Activated CD8-positive, alpha-beta T cell treated with anti-CD3 and anti-CD28 coated beads for 36 hours (primary cell): ENCODE measurements around the gene CADPS. TPM values are rescaled to one million over a fixed set of nuclear protein-coding genes. Genes with fewer than 3 reads are reported as not detected.

Source experiments
- ATAC-seq: fragments of 200-7000 bp; cut with Tn5 transposase; one replicate; pipeline ENCODE4 v1.10.0; 2021; ENCODE audit warnings: mild to moderate bottlenecking, moderate library complexity
- CTCF ChIA-PET: fragments of 350-600 bp; sonication (Branson Sonifier 250); formaldehyde crosslinking; loops from one replicate; lab custom pipeline; 2021; ENCODE audit warnings: antibody characterized with exemption; lab: Charles Lee
- POLR2A ChIA-PET: fragments of 350-600 bp; sonication (Branson Sonifier 250); formaldehyde crosslinking; loops from one replicate; lab custom pipeline; 2021; ENCODE audit warnings: antibody characterized with exemption; lab: Charles Lee
- DNase-seq: peaks from one replicate; pipeline ENCODE4 v3.0.0-alpha.2; 2020
- H3K27ac Mint-ChIP-seq: one replicate; pipeline ENCODE4 v1.8.0; 2021; ENCODE audit warnings: mild to moderate bottlenecking, mixed read lengths
- H3K27me3 Mint-ChIP-seq: one replicate; pipeline ENCODE4 v1.8.0; 2021; ENCODE audit warnings: mixed read lengths
- H3K36me3 Mint-ChIP-seq: one replicate; pipeline ENCODE4 v1.8.0; 2021; ENCODE audit warnings: low read depth, mixed read lengths
- H3K4me1 Mint-ChIP-seq: one replicate; pipeline ENCODE4 v1.8.0; 2021; ENCODE audit warnings: low read depth, mixed read lengths
- H3K4me3 Mint-ChIP-seq: one replicate; pipeline ENCODE4 v1.8.0; 2021; ENCODE audit warnings: mild to moderate bottlenecking, moderate library complexity, mixed read lengths
- H3K9me3 Mint-ChIP-seq: one replicate; pipeline ENCODE4 v1.8.0; 2021; ENCODE audit warnings: mixed read lengths
- intact Hi-C: fragments of 100-400 bp; cut with micrococcal nuclease; formaldehyde crosslinking; loops from one replicate; pipeline ENCODE4 v1.10.0; 2022
- total RNA-seq, 2 experiments: library from RNA; stranded (reverse); gene quantifications; one replicate each; pipeline ENCODE4 v1.2.3, GENCODE V29; 2021
- TF ChIP-seq, protein P1 (sequence below): fragments of 200-600 bp; IDR thresholded peaks from one replicate; pipeline ENCODE4 v1.8.0; 2022; ENCODE audit warnings: antibody characterized with exemption, mild to moderate bottlenecking

The CADPS gene
- total RNA-seq, 2 experiments from 2014 or later: not detected

- H3K9me3 Mint-ChIP-seq: no peaks in the 10 kb centered on the region
- ATAC-seq: no peak
- TF ChIP-seq, protein P1, sequence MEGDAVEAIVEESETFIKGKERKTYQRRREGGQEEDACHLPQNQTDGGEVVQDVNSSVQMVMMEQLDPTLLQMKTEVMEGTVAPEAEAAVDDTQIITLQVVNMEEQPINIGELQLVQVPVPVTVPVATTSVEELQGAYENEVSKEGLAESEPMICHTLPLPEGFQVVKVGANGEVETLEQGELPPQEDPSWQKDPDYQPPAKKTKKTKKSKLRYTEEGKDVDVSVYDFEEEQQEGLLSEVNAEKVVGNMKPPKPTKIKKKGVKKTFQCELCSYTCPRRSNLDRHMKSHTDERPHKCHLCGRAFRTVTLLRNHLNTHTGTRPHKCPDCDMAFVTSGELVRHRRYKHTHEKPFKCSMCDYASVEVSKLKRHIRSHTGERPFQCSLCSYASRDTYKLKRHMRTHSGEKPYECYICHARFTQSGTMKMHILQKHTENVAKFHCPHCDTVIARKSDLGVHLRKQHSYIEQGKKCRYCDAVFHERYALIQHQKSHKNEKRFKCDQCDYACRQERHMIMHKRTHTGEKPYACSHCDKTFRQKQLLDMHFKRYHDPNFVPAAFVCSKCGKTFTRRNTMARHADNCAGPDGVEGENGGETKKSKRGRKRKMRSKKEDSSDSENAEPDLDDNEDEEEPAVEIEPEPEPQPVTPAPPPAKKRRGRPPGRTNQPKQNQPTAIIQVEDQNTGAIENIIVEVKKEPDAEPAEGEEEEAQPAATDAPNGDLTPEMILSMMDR: no peak
- no peak overlapping the region for H3K27ac Mint-ChIP-seq
- no peak for DNase-seq
- ChIA-PET CTCF (no interaction called here), POLR2A (no interaction called here)
- H3K4me1 Mint-ChIP-seq: no peaks in the 10 kb centered on the region
- H3K27me3 Mint-ChIP-seq: no peaks in the 10 kb centered on the region
- no peak overlapping the region for H3K4me3 Mint-ChIP-seq
- H3K36me3 Mint-ChIP-seq: no peaks in the 10 kb centered on the region
- intact Hi-C loops: no loop called here
Measured at GRCh38 chr3:62493109-62493801, 382.0 kb downstream of the CADPS start.

GRCh38 chr3:62482961-62483360 lies 392.3 kb downstream of the CADPS start:
- Mint-ChIP-seq H3K9me3 (no peaks in the 10 kb centered on the region), H3K27ac (no peak overlapping the region), H3K36me3 (no peaks in the 10 kb centered on the region), H3K4me3 (no peak overlapping the region), H3K4me1 (no peaks in the 10 kb centered on the region), H3K27me3 (no peaks in the 10 kb centered on the region)
- ATAC-seq (no peak), DNase-seq (no peak)
- ChIA-PET CTCF (no interaction called here), POLR2A (no interaction called here)
- intact Hi-C loops: no loop called here
- TF ChIP-seq, protein P1: no peak

- Mint-ChIP-seq H3K4me3 (no peak overlapping the region), H3K4me1 (no peaks in the 10 kb centered on the region), H3K27ac (no peak overlapping the region), H3K9me3 (no peaks in the 10 kb centered on the region), H3K36me3 (no peaks in the 10 kb centered on the region), H3K27me3 (no peaks in the 10 kb centered on the region)
- no peak for DNase-seq
- CTCF ChIA-PET: no interaction called here
- POLR2A ChIA-PET: no interaction called here
- ATAC-seq: no peak
- intact Hi-C loops: no loop called here
- TF ChIP-seq, protein P1: no peak
Measured at GRCh38 chr3:62481962-62482361, 393.3 kb downstream of the CADPS start.

- TF ChIP-seq, protein P1: no peak
- no peak overlapping the region for H3K27ac Mint-ChIP-seq
- ChIA-PET CTCF (no interaction called here), POLR2A (no interaction called here)
- H3K36me3 Mint-ChIP-seq: no peaks in the 10 kb centered on the region
- intact Hi-C loops: no loop called here
- DNase-seq (no peak), ATAC-seq (no peak)
- H3K9me3 Mint-ChIP-seq: no peaks in the 10 kb centered on the region
- H3K4me3 Mint-ChIP-seq: no peak overlapping the region
- H3K4me1 Mint-ChIP-seq: no peaks in the 10 kb centered on the region
- peaks cover 2% of the 10 kb centered on the region for H3K27me3 Mint-ChIP-seq
Measured at GRCh38 chr3:62480056-62480455, 395.2 kb downstream of the CADPS start.

- Mint-ChIP-seq H3K27ac (no peak overlapping the region), H3K4me1 (no peaks in the 10 kb centered on the region), H3K4me3 (no peak overlapping the region), H3K9me3 (no peaks in the 10 kb centered on the region), H3K27me3 (peaks cover 2% of the 10 kb centered on the region), H3K36me3 (no peaks in the 10 kb centered on the region)
- ATAC-seq (no peak), DNase-seq (no peak)
- TF ChIP-seq, protein P1: no peak
- CTCF ChIA-PET: no interaction called here
- intact Hi-C loops: no loop called here
- POLR2A ChIA-PET: no interaction called here
Measured at GRCh38 chr3:62479326-62479725, 395.9 kb downstream of the CADPS start.
